Parathyroid adenoma (tissue), 2 donors: ENCODE measurements around the gene FSIP2.

Experiments
- H2AFZ ChIP-seq: fragments of 300-600 bp; sonication (generic); one replicate; pipeline ENCODE4 v1.7.0; 2017; ENCODE audit warnings: antibody characterized with exemption, mild to moderate bottlenecking
- H3K27ac ChIP-seq: fragments of 300-600 bp; sonication (generic); one replicate; pipeline ENCODE4 v1.7.0; 2017
- H3K27me3 ChIP-seq: fragments of 300-600 bp; sonication (generic); one replicate; pipeline ENCODE4 v1.7.0; 2017; ENCODE audit warnings: low read length; ENCODE audit not compliant: control insufficient read depth, insufficient read depth
- H3K36me3 ChIP-seq: fragments of 300-600 bp; sonication (generic); one replicate; pipeline ENCODE4 v1.7.0; 2017; ENCODE audit warnings: low read length; ENCODE audit not compliant: control insufficient read depth, insufficient read depth
- H3K4me1 ChIP-seq: fragments of 300-600 bp; sonication (generic); one replicate; pipeline ENCODE4 v1.7.0; 2017; ENCODE audit warnings: control low read depth
- H3K4me2 ChIP-seq: fragments of 300-600 bp; sonication (generic); one replicate; pipeline ENCODE4 v1.7.0; 2017; ENCODE audit warnings: low read length
- H3K4me3 ChIP-seq: fragments of 300-600 bp; sonication (generic); one replicate; pipeline ENCODE4 v1.7.0; 2017; ENCODE audit warnings: low read depth, low read length
- H3K79me2 ChIP-seq: fragments of 300-600 bp; sonication (generic); one replicate; pipeline ENCODE4 v1.7.0; 2017; ENCODE audit warnings: control low read depth
- H3K9ac ChIP-seq: fragments of 300-600 bp; sonication (generic); one replicate; pipeline ENCODE4 v1.7.0; 2017; ENCODE audit warnings: mild to moderate bottlenecking
- H3K9me3 ChIP-seq: fragments of 300-600 bp; sonication (generic); one replicate; pipeline ENCODE4 v1.7.0; 2017; ENCODE audit warnings: low read length; ENCODE audit not compliant: control insufficient read depth
- TF ChIP-seq, protein P1 (sequence below): fragments of 300-600 bp; sonication (generic); IDR thresholded peaks from one replicate; pipeline ENCODE4 v1.7.0; 2017; ENCODE audit warnings: antibody characterized with exemption, mild to moderate bottlenecking
- donor health status: primary hyperparathyroidism.

Gene FSIP2

DNA sequence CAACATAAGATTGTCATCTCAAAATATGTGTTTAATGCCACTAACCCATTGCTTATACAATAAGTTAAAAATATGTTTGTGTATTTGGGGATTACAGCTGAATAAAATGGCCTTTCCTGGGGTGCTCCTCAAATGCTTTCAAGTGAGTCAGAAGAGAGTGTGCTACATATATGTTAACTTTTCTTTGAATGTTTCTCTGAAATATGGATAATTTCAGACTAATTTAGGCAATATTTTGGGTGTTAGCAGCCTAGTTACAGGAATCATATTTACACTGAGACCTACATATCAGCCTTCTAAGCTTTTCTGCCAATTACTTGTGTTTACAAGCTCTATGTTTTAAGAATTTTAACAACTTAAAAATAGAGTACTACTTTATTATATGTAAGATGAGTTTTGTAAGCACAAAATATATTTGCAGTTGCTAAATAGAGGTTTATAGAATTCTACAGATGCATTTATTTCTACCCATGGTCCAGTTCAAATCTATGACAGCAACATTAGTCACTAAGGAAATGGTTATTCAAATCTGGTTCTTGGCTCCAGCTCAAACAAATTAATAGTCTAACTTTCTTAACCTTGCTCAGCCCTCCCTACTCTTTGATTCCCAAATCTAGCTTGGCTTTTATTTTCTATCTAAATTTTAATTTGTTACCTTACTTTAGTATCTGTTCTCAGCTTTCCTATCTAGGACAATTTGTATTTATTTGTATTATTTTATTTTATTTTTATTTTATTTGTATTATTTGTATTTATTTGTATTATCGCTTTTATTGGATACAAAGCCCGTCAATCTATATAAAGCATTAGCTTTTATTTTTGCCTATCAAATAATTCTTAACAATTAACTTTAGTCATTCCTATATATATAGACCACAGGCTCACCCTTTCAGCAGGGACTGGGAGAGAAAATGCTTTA, 48.9 kb downstream of the FSIP2 start:
- no peak overlapping the region for H3K9ac ChIP-seq
- H3K27ac ChIP-seq = no peak overlapping the region
- no peak overlapping the region for H3K4me3 ChIP-seq
- H3K4me1 ChIP-seq = no peaks in the 10 kb centered on the region
- H3K36me3 ChIP-seq = no peaks in the 10 kb centered on the region
- H3K27me3 ChIP-seq = no peaks in the 10 kb centered on the region
- H3K9me3 ChIP-seq = no peaks in the 10 kb centered on the region
- TF ChIP-seq, protein P1, sequence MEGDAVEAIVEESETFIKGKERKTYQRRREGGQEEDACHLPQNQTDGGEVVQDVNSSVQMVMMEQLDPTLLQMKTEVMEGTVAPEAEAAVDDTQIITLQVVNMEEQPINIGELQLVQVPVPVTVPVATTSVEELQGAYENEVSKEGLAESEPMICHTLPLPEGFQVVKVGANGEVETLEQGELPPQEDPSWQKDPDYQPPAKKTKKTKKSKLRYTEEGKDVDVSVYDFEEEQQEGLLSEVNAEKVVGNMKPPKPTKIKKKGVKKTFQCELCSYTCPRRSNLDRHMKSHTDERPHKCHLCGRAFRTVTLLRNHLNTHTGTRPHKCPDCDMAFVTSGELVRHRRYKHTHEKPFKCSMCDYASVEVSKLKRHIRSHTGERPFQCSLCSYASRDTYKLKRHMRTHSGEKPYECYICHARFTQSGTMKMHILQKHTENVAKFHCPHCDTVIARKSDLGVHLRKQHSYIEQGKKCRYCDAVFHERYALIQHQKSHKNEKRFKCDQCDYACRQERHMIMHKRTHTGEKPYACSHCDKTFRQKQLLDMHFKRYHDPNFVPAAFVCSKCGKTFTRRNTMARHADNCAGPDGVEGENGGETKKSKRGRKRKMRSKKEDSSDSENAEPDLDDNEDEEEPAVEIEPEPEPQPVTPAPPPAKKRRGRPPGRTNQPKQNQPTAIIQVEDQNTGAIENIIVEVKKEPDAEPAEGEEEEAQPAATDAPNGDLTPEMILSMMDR = no peak
- H2AFZ ChIP-seq = no peak overlapping the region
- no peak overlapping the region for H3K4me2 ChIP-seq
- H3K79me2 ChIP-seq = no peaks in the 10 kb centered on the region

DNA sequence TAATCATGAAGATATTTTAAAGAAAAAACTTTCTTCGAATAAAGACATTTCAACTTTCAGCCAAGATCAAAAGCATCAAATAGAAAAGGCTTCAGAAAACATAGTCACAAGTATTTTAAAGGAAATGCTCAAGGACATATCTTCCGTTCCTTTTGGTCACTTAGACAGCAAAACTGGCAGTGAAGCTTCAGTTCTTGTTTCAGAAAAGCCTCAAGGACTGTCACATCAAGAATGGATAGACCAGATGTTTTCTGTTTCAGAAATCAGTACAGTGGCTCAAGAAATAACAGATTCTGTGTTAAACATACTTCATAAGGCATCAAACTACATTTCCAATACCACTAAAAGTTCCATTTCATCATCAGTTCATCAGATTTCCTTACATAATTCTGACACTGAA, 51.8 kb downstream of the FSIP2 start:
- no peaks in the 10 kb centered on the region for H3K27me3 ChIP-seq
- no peaks in the 10 kb centered on the region for H3K79me2 ChIP-seq
- H3K4me3 ChIP-seq = no peak overlapping the region
- H3K4me1 ChIP-seq = no peaks in the 10 kb centered on the region
- H3K9ac ChIP-seq = no peak overlapping the region
- TF ChIP-seq, protein P1 = no peak
- no peak overlapping the region for H3K27ac ChIP-seq
- H3K4me2 ChIP-seq = no peak overlapping the region
- H3K9me3 ChIP-seq = no peaks in the 10 kb centered on the region
- H2AFZ ChIP-seq = no peak overlapping the region
- no peaks in the 10 kb centered on the region for H3K36me3 ChIP-seq

DNA sequence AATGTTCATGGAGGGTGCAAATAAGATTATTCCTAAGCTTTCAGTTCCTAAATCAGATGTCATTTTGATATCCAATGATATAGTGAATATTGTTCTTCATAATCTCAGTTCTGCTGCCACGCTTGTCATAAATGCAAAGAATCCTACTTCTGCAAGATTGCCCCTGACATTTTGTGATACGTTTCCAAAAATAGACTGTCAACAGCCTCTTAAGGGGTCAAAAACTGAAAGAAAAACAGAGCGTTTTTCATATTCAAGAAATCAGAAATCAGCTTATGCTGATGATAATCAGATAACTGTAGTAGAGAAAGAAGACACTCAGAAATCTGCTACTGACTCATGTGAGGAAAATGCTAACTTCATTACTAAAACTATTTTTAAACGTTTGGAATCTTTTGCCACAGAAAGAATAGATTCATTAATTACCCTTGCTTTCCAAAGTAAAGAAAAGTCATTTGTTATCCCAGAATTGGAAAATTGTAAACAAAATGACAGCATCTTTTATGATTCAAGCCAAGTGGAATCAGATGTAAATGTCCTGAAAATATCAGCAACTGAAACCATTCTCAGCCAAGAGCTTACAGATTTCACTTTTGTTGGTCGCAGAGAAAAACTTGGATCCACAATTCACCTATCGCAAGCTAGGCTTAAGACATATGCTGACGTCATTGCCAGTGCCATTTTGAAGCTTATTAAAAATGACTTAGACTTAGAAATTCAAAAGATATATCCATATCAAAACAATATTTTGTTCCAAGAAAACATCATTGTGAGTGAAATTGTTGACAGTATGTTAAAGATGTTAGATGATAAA, 55.1 kb downstream of the FSIP2 start:
- H3K27ac ChIP-seq = no peak overlapping the region
- no peak overlapping the region for H3K9ac ChIP-seq
- H3K4me1 ChIP-seq = no peaks in the 10 kb centered on the region
- H3K79me2 ChIP-seq = no peaks in the 10 kb centered on the region
- TF ChIP-seq, protein P1 = no peak
- H2AFZ ChIP-seq = no peak overlapping the region
- no peak overlapping the region for H3K4me3 ChIP-seq
- no peaks in the 10 kb centered on the region for H3K9me3 ChIP-seq
- no peaks in the 10 kb centered on the region for H3K36me3 ChIP-seq
- no peaks in the 10 kb centered on the region for H3K27me3 ChIP-seq
- H3K4me2 ChIP-seq = no peak overlapping the region

DNA sequence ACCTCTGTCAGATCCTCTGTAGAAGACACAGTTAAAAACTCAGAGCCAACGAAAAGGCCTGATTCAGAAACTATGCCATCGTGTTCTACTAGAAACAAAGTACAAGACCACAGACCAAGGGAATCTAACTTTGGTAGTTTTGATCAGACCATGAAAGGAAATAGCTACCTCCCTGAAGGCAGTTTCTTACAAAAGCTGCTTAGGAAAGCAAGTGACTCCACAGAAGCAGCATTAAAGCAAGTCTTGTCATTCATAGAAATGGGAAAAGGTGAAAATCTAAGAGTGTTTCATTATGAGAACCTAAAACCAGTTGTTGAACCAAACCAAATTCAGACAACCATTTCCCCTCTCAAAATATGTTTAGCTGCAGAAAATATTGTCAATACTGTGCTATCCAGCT, 58.2 kb downstream of the FSIP2 start:
- no peaks in the 10 kb centered on the region for H3K4me1 ChIP-seq
- H3K27me3 ChIP-seq = no peaks in the 10 kb centered on the region
- H3K4me2 ChIP-seq = no peak overlapping the region
- H3K27ac ChIP-seq = no peak overlapping the region
- H3K36me3 ChIP-seq = no peaks in the 10 kb centered on the region
- no peak overlapping the region for H3K9ac ChIP-seq
- H3K79me2 ChIP-seq = no peaks in the 10 kb centered on the region
- H3K9me3 ChIP-seq = no peaks in the 10 kb centered on the region
- H2AFZ ChIP-seq = no peak overlapping the region
- TF ChIP-seq, protein P1 = no peak
- no peak overlapping the region for H3K4me3 ChIP-seq
